ENCODE results near the gene UBE2QL1. TPM values are rescaled to one million over a fixed set of nuclear protein-coding genes. Genes with fewer than 3 reads are reported as not detected.

The UBE2QL1 gene
- total and polyA plus RNA-seq, 2 donors (not counting 1 experiment from before 2014, with no cell fraction given), result 0.33 to 1.7 TPM

- no peak overlapping the region for H3K9ac ChIP-seq (ENCODE audit: low read length)
- H3K79me2 ChIP-seq (ENCODE audit: control insufficient read depth, insufficient read depth, low read length), result no peaks in the 10 kb centered on the region
- H3K36me3 ChIP-seq (replicated peaks in 1 of 2; ENCODE audit: control extremely low read depth in 1 of 2, control insufficient read depth in 1 of 2, extremely low read depth in 1 of 2, insufficient read depth in 2 of 2, low read length in 1 of 2), result no peaks in the 10 kb centered on the region
- H2AFZ ChIP-seq (ENCODE audit: insufficient read depth, low read depth, low read length, poor library complexity, severe bottlenecking), result no peak overlapping the region
- H3K4me2 ChIP-seq (replicated peaks; ENCODE audit: low read depth, low read length, poor library complexity, severe bottlenecking), result no peak overlapping the region
- H3K4me3 ChIP-seq (ENCODE audit: control extremely low read depth in 1 of 5, extremely low read depth in 1 of 5, insufficient read depth in 1 of 5, low read depth in 2 of 5, low read length in 4 of 5), result no peak overlapping the region
- WGBS (ENCODE audit: insufficient coverage), result 69% methylated on average over 3 of the region's 4 CpGs
- no peaks in the 10 kb centered on the region for H4K20me1 ChIP-seq (ENCODE audit: control insufficient read depth, insufficient read depth, low read length, poor library complexity, severe bottlenecking)
- no peak overlapping the region for H3K4me3 Mint-ChIP-seq
- no peak overlapping the region for H3K27ac Mint-ChIP-seq
- no peaks in the 10 kb centered on the region for H3K4me1 ChIP-seq (ENCODE audit: control insufficient read depth in 2 of 2, insufficient read depth in 2 of 2, low read length in 2 of 2)
- DNase-seq (no peak), ATAC-seq (ENCODE audit: low read depth) (no peak)
- H3K27me3 ChIP-seq (replicated peaks in 1 of 4; ENCODE audit: control extremely low read depth in 1 of 4, control insufficient read depth in 3 of 4, insufficient read depth in 4 of 4, low read length in 3 of 4), result peaks cover 0 to 5% (median 0%) of the 10 kb centered on the region in 4 experiments
- no peaks in the 10 kb centered on the region for H3K4me1 Mint-ChIP-seq
- no peak overlapping the region for H3K27ac ChIP-seq (ENCODE audit: low read length in 2 of 2)
- no peaks in the 10 kb centered on the region for H3K9me3 ChIP-seq (ENCODE audit: control extremely low read depth in 1 of 3, control insufficient read depth in 2 of 3, insufficient read depth in 1 of 3, low read length in 2 of 3)
- intact Hi-C loops (cut with micrococcal nuclease), result loop anchor here (5.0 kb wide), 1 partner anchor 233 kb away; no protein-coding TSS in a partner anchor
- TF ChIP-seq CTCF (IDR thresholded peaks at IDR 0.05) (no peak), EZH2 (IDR thresholded peaks at IDR 0.05; ENCODE audit: borderline replicate concordance, insufficient read depth, low read depth, low read length, poor library complexity, severe bottlenecking) (no peak)
- H3K27me3 Mint-ChIP-seq, result peaks cover 20% of the 10 kb centered on the region
- ChIA-PET POLR2A (no interaction called here), CTCF (no interaction called here)
- no peaks in the 10 kb centered on the region for H3K9me3 Mint-ChIP-seq (ENCODE audit: insufficient read depth)
Measured at GRCh38 chr5:6525422-6525821, 76.8 kb downstream of the UBE2QL1 start.

GRCh38 chr5:6525910-6526309 is 77.3 kb downstream of the UBE2QL1 start:
- POLR2A ChIA-PET, result no interaction called here
- no peaks in the 10 kb centered on the region for H3K4me1 Mint-ChIP-seq
- WGBS (ENCODE audit: insufficient coverage), result 60% methylated on average over 8 of the region's 9 CpGs

More at GRCh38 chr5:6525910-6526309, 77.3 kb downstream of the UBE2QL1 start:
- Mint-ChIP-seq H3K9me3 (ENCODE audit: insufficient read depth) (no peaks in the 10 kb centered on the region), H3K27ac (no peak overlapping the region), H3K4me3 (no peak overlapping the region), H3K27me3 (peaks cover 16% of the 10 kb centered on the region)
- H3K4me1 ChIP-seq (ENCODE audit: control insufficient read depth in 2 of 2, insufficient read depth in 2 of 2, low read length in 2 of 2), result no peaks in the 10 kb centered on the region
- CTCF ChIA-PET, result no interaction called here
- H3K4me2 ChIP-seq (replicated peaks; ENCODE audit: low read depth, low read length, poor library complexity, severe bottlenecking), result no peak overlapping the region
- no peaks in the 10 kb centered on the region for H4K20me1 ChIP-seq (ENCODE audit: control insufficient read depth, insufficient read depth, low read length, poor library complexity, severe bottlenecking)
- peak; percentile 13 for DNase-seq
- TF ChIP-seq CTCF (IDR thresholded peaks at IDR 0.05), result no peak
- TF ChIP-seq EZH2 (IDR thresholded peaks at IDR 0.05; ENCODE audit: borderline replicate concordance, insufficient read depth, low read depth, low read length, poor library complexity, severe bottlenecking), result no peak
- H3K4me3 ChIP-seq (ENCODE audit: control extremely low read depth in 1 of 5, extremely low read depth in 1 of 5, insufficient read depth in 1 of 5, low read depth in 2 of 5, low read length in 4 of 5), result no peak overlapping the region
- intact Hi-C loops (cut with micrococcal nuclease), result loop anchor here (5.0 kb wide), 1 partner anchor 234 kb away; no protein-coding TSS in a partner anchor
- H3K9ac ChIP-seq (ENCODE audit: low read length), result no peak overlapping the region
- ATAC-seq (ENCODE audit: low read depth), result no peak
- no peak overlapping the region for H3K27ac ChIP-seq (ENCODE audit: low read length in 2 of 2)
- H3K27me3 ChIP-seq (replicated peaks in 1 of 4; ENCODE audit: control extremely low read depth in 1 of 4, control insufficient read depth in 3 of 4, insufficient read depth in 4 of 4, low read length in 3 of 4), result peaks cover 0 to 3% (median 0%) of the 10 kb centered on the region in 4 experiments
- H3K9me3 ChIP-seq (ENCODE audit: control extremely low read depth in 1 of 3, control insufficient read depth in 2 of 3, insufficient read depth in 1 of 3, low read length in 2 of 3), result no peaks in the 10 kb centered on the region
- no peak overlapping the region for H2AFZ ChIP-seq (ENCODE audit: insufficient read depth, low read depth, low read length, poor library complexity, severe bottlenecking)
- no peaks in the 10 kb centered on the region for H3K79me2 ChIP-seq (ENCODE audit: control insufficient read depth, insufficient read depth, low read length)
- no peaks in the 10 kb centered on the region for H3K36me3 ChIP-seq (replicated peaks in 1 of 2; ENCODE audit: control extremely low read depth in 1 of 2, control insufficient read depth in 1 of 2, extremely low read depth in 1 of 2, insufficient read depth in 2 of 2, low read length in 1 of 2)
